WTC11 (cell line): ENCODE measurements around the gene GHR. TPM values are rescaled to one million over a fixed set of nuclear protein-coding genes. Genes with fewer than 3 reads are reported as not detected.

ENCODE experiments used
- ATAC-seq: fragments of 200-7000 bp; cut with Tn5 transposase; 2 replicates; pipeline ENCODE4 v1.10.0; 2021; ENCODE audit warnings: mild to moderate bottlenecking, moderate library complexity
- CTCF ChIA-PET: fragments of 300-600 bp; sonication (Branson Sonifier 250); formaldehyde crosslinking; loops from one replicate; lab custom pipeline; 2021; ENCODE audit warnings: antibody characterized with exemption; lab: Charles Lee
- POLR2A ChIA-PET: fragments of 350-600 bp; sonication (Branson Sonifier 250); formaldehyde crosslinking; loops from one replicate; lab custom pipeline; 2021; ENCODE audit warnings: antibody characterized with exemption; lab: Charles Lee
- DNase-seq: peaks from one replicate; pipeline ENCODE4 v3.0.0; 2021; ENCODE audit warnings: low spot score
- H3K27ac Mint-ChIP-seq: 2 replicates; pipeline ENCODE4 v1.8.0; 2021; ENCODE audit warnings: mixed read lengths
- H3K27me3 Mint-ChIP-seq: 2 replicates; pipeline ENCODE4 v1.8.0; 2021; ENCODE audit warnings: low read depth, mild to moderate bottlenecking, moderate library complexity, mixed read lengths
- H3K36me3 Mint-ChIP-seq: 2 replicates; pipeline ENCODE4 v1.8.0; 2021; ENCODE audit warnings: mixed read lengths
- H3K4me1 Mint-ChIP-seq: 2 replicates; pipeline ENCODE4 v1.8.0; 2022; ENCODE audit warnings: mixed read lengths
- H3K4me3 Mint-ChIP-seq: 2 replicates; pipeline ENCODE4 v1.8.0; 2021; ENCODE audit warnings: mild to moderate bottlenecking, moderate library complexity, mixed read lengths
- H3K9me3 Mint-ChIP-seq: 2 replicates; pipeline ENCODE4 v1.8.0; 2021; ENCODE audit warnings: mixed read lengths
- AFF4 ChIP-seq: sonication (generic); formaldehyde crosslinking; IDR thresholded peaks from 2 replicates; pipeline ENCODE4 v1.8.1; 2023; ENCODE audit warnings: mild to moderate bottlenecking, missing genetic modification reagents, borderline replicate concordance
- ESRRA ChIP-seq: sonication (generic); formaldehyde crosslinking; IDR thresholded peaks from 2 replicates; pipeline ENCODE4 v1.8.1; 2022; ENCODE audit warnings: mild to moderate bottlenecking, missing genetic modification reagents, borderline replicate concordance
- GTF2I ChIP-seq: fragments of 250-450 bp; sonication (Bioruptor Pico); conservative IDR thresholded peaks from 2 replicates; pipeline ENCODE4 v1.4.0; 2021; ENCODE audit warnings: mild to moderate bottlenecking
- HMGA2 ChIP-seq: fragments of 250-450 bp; sonication (Bioruptor Pico); IDR thresholded peaks from 2 replicates; pipeline ENCODE4 v1.4.0; 2021; ENCODE audit warnings: mild to moderate bottlenecking, moderate library complexity
- IRF1 ChIP-seq: sonication (generic); formaldehyde crosslinking; IDR thresholded peaks from 2 replicates; pipeline ENCODE4 v1.8.0; 2023; ENCODE audit warnings: missing genetic modification reagents
- JUN ChIP-seq: sonication (generic); formaldehyde crosslinking; IDR thresholded peaks from 2 replicates; pipeline ENCODE4 v1.8.0; 2023; ENCODE audit warnings: mild to moderate bottlenecking, missing genetic modification reagents
- OVOL2 ChIP-seq: fragments of 250-450 bp; sonication (Bioruptor Pico); IDR thresholded peaks from 2 replicates; pipeline ENCODE4 v1.9.0; 2021; ENCODE audit warnings: mild to moderate bottlenecking, borderline replicate concordance
- SP1 ChIP-seq: sonication (generic); formaldehyde crosslinking; conservative IDR thresholded peaks from 2 replicates; pipeline ENCODE4 v1.8.1; 2022; ENCODE audit warnings: missing genetic modification reagents
- TP53 ChIP-seq: sonication (generic); formaldehyde crosslinking; IDR thresholded peaks from 2 replicates; pipeline ENCODE4 v1.8.1; 2023; ENCODE audit warnings: mild to moderate bottlenecking, missing genetic modification reagents
- USF2 ChIP-seq: sonication (generic); formaldehyde crosslinking; IDR thresholded peaks from 2 replicates; pipeline ENCODE4 v1.8.1; 2023; ENCODE audit warnings: mild to moderate bottlenecking, missing genetic modification reagents, moderate library complexity
- ZNF138 ChIP-seq: sonication (generic); formaldehyde crosslinking; conservative IDR thresholded peaks from 2 replicates; pipeline ENCODE4 v1.8.1; 2022; ENCODE audit warnings: mild to moderate bottlenecking, moderate library complexity, missing genetic modification reagents
- ZNF219 ChIP-seq: sonication (generic); formaldehyde crosslinking; IDR thresholded peaks from 2 replicates; pipeline ENCODE4 v1.8.0; 2023; ENCODE audit warnings: missing genetic modification reagents, mild to moderate bottlenecking, borderline replicate concordance
- ZNF263 ChIP-seq: sonication (generic); formaldehyde crosslinking; IDR thresholded peaks from 2 replicates; pipeline ENCODE4 v1.8.1; 2022; ENCODE audit warnings: low read depth, mild to moderate bottlenecking, moderate library complexity, missing genetic modification reagents
- ZNF671 ChIP-seq: fragments of 250-450 bp; sonication (Bioruptor Pico); IDR thresholded peaks from 2 replicates; pipeline ENCODE4 v1.8.0; 2021; ENCODE audit warnings: mild to moderate bottlenecking
- total RNA-seq: library from RNA; stranded (reverse); gene quantifications from 3 replicates; pipeline ENCODE4 v1.2.3, GENCODE V29; 2021
- TF ChIP-seq, protein P1 (sequence below): sonication (generic); formaldehyde crosslinking; IDR thresholded peaks from 2 replicates; pipeline ENCODE4 v1.8.1; 2023; ENCODE audit warnings: mild to moderate bottlenecking, missing genetic modification reagents
- TF ChIP-seq, protein P2 (sequence below): sonication (generic); formaldehyde crosslinking; IDR thresholded peaks from 2 replicates; pipeline ENCODE4 v1.8.0; 2022; ENCODE audit warnings: mild to moderate bottlenecking, missing genetic modification reagents
- TF ChIP-seq, protein P3 (sequence below): fragments of 250-450 bp; sonication (Bioruptor Pico); IDR thresholded peaks from 2 replicates; pipeline ENCODE4 v1.9.0; 2021; ENCODE audit warnings: mild to moderate bottlenecking
- TF ChIP-seq, protein P4 (sequence below): fragments of 250-450 bp; sonication (Bioruptor Pico); IDR thresholded peaks from 2 replicates; pipeline ENCODE4 v2.1.2; 2022; ENCODE audit warnings: mild to moderate bottlenecking, moderate library complexity
- TF ChIP-seq, protein P5 (sequence below): sonication (generic); formaldehyde crosslinking; IDR thresholded peaks from 2 replicates; pipeline ENCODE4 v1.8.1; 2022; ENCODE audit warnings: missing genetic modification reagents, borderline replicate concordance

Gene GHR
- total RNA-seq, 1 experiment from 2014 or later: 0.57 TPM

GRCh38 chr5:42590566-42590965 is 167.3 kb downstream of the GHR start:
- no peak overlapping the region for H3K27ac Mint-ChIP-seq
- no peaks in the 10 kb centered on the region for H3K27me3 Mint-ChIP-seq
- TF ChIP-seq, protein P1, sequence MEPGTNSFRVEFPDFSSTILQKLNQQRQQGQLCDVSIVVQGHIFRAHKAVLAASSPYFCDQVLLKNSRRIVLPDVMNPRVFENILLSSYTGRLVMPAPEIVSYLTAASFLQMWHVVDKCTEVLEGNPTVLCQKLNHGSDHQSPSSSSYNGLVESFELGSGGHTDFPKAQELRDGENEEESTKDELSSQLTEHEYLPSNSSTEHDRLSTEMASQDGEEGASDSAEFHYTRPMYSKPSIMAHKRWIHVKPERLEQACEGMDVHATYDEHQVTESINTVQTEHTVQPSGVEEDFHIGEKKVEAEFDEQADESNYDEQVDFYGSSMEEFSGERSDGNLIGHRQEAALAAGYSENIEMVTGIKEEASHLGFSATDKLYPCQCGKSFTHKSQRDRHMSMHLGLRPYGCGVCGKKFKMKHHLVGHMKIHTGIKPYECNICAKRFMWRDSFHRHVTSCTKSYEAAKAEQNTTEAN (CRISPR knock-in tag): no peak
- TF ChIP-seq, protein P2, sequence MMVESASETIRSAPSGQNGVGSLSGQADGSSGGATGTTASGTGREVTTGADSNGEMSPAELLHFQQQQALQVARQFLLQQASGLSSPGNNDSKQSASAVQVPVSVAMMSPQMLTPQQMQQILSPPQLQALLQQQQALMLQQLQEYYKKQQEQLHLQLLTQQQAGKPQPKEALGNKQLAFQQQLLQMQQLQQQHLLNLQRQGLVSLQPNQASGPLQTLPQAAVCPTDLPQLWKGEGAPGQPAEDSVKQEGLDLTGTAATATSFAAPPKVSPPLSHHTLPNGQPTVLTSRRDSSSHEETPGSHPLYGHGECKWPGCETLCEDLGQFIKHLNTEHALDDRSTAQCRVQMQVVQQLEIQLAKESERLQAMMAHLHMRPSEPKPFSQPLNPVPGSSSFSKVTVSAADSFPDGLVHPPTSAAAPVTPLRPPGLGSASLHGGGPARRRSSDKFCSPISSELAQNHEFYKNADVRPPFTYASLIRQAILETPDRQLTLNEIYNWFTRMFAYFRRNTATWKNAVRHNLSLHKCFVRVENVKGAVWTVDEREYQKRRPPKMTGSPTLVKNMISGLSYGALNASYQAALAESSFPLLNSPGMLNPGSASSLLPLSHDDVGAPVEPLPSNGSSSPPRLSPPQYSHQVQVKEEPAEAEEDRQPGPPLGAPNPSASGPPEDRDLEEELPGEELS: no peak
- TF ChIP-seq HMGA2 (CRISPR knock-in tag): no peak
- TF ChIP-seq ZNF138 (CRISPR knock-in tag): no peak
- no peak for TF ChIP-seq TP53 (CRISPR knock-in tag)
- TF ChIP-seq SP1: no peak
- TF ChIP-seq JUN (CRISPR knock-in tag): no peak
- TF ChIP-seq, protein P3, sequence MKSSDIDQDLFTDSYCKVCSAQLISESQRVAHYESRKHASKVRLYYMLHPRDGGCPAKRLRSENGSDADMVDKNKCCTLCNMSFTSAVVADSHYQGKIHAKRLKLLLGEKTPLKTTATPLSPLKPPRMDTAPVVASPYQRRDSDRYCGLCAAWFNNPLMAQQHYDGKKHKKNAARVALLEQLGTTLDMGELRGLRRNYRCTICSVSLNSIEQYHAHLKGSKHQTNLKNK (CRISPR knock-in tag): no peak
- no peak for TF ChIP-seq ESRRA
- no peak for TF ChIP-seq GTF2I (CRISPR knock-in tag)
- H3K9me3 Mint-ChIP-seq: peaks cover 7% of the 10 kb centered on the region
- DNase-seq: no peak
- H3K4me3 Mint-ChIP-seq: no peak overlapping the region
- H3K36me3 Mint-ChIP-seq: no peaks in the 10 kb centered on the region
- no peak for ATAC-seq
- peaks cover 6% of the 10 kb centered on the region for H3K4me1 Mint-ChIP-seq
- ChIA-PET CTCF (no interaction called here), POLR2A (no interaction called here)

GRCh38 chr5:42591015-42591414 is 167.8 kb downstream of the GHR start:
- no peak for ATAC-seq
- Mint-ChIP-seq H3K36me3 (no peaks in the 10 kb centered on the region), H3K9me3 (peaks cover 7% of the 10 kb centered on the region), H3K4me3 (no peak overlapping the region), H3K27ac (no peak overlapping the region), H3K4me1 (peaks cover 9% of the 10 kb centered on the region), H3K27me3 (no peaks in the 10 kb centered on the region)
- CTCF ChIA-PET: interaction anchor here (1.3 kb wide), 1 partner anchor 7 kb away, joined by 3 read pairs; no protein-coding TSS in a partner anchor
- DNase-seq: no peak
- POLR2A ChIA-PET: no interaction called here
- TF ChIP-seq IRF1 (CRISPR knock-in tag) (no peak), OVOL2 (CRISPR knock-in tag) (no peak), ZNF671 (CRISPR knock-in tag) (no peak), USF2 (CRISPR knock-in tag) (no peak), HMGA2 (CRISPR knock-in tag) (no peak)

DNA sequence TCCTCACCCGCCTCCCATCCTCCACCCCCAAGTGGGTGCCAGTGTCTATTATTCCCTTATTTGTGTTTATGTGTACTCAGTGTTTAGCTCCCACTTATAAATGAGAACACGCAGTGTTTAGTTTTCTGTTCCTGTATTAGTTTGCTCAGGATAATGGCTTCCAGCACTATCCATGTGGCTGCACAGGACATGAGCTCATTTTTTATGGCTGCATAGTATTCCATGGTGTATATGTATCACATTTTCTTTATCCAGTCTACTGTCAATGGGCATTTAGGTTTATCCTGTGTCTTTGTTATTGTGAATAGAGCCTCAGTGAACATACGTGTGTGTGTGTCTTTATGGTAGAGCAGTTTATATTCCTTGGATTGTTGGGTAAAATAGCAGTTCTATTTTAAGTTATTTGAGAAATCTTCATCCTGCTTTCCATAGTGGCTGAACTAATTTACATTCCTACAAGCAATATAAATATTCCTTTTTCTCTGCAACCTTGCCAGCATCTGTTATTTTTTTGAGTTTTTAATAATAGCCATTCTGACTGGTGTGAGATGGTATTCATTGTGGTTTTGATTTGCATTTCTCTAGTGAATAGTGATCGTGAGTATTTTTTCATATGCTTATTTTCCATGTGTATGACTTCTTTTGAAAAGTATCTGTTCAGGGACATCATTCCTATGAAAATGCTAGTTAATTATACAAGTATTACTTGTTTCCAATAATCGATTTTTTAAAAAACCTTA is 169.3 kb downstream of the GHR start:
- H3K36me3 Mint-ChIP-seq: no peaks in the 10 kb centered on the region
- ChIA-PET CTCF (interaction anchor here (0.6 kb wide), 1 partner anchor 10 kb away, joined by 3 read pairs; no protein-coding TSS in a partner anchor), POLR2A (interaction anchor here (0.6 kb wide), 2 partner anchors 22 to 645 kb away, joined by 3 to 4 read pairs; no protein-coding TSS in a partner anchor)
- no peaks in the 10 kb centered on the region for H3K27me3 Mint-ChIP-seq
- H3K4me3 Mint-ChIP-seq: no peak overlapping the region
- H3K27ac Mint-ChIP-seq: no peak overlapping the region
- ATAC-seq (no peak), DNase-seq (no peak)
- H3K9me3 Mint-ChIP-seq: peaks cover 7% of the 10 kb centered on the region
- peaks cover 8% of the 10 kb centered on the region for H3K4me1 Mint-ChIP-seq
- TF ChIP-seq ZNF263 (CRISPR knock-in tag) (no peak), ZNF219 (CRISPR knock-in tag) (no peak), AFF4 (no peak)
- TF ChIP-seq, protein P4, sequence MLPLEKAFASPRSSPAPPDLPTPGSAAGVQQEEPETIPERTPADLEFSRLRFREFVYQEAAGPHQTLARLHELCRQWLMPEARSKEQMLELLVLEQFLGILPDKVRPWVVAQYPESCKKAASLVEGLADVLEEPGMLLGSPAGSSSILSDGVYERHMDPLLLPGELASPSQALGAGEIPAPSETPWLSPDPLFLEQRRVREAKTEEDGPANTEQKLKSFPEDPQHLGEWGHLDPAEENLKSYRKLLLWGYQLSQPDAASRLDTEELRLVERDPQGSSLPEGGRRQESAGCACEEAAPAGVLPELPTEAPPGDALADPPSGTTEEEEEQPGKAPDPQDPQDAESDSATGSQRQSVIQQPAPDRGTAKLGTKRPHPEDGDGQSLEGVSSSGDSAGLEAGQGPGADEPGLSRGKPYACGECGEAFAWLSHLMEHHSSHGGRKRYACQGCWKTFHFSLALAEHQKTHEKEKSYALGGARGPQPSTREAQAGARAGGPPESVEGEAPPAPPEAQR: no peak
- TF ChIP-seq, protein P5, sequence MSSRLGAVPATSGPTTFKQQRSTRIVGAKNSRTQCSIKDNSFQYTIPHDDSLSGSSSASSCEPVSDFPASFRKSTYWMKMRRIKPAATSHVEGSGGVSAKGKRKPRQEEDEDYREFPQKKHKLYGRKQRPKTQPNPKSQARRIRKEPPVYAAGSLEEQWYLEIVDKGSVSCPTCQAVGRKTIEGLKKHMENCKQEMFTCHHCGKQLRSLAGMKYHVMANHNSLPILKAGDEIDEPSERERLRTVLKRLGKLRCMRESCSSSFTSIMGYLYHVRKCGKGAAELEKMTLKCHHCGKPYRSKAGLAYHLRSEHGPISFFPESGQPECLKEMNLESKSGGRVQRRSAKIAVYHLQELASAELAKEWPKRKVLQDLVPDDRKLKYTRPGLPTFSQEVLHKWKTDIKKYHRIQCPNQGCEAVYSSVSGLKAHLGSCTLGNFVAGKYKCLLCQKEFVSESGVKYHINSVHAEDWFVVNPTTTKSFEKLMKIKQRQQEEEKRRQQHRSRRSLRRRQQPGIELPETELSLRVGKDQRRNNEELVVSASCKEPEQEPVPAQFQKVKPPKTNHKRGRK (CRISPR knock-in tag): no peak
